Bronchial epithelial cell (primary cell): Measurements from ENCODE around the gene B3GNT5. TPM values are rescaled to one million over a fixed set of nuclear protein-coding genes. Genes with fewer than 3 reads are reported as not detected.
A peak's percentile ranks its signal among the peaks of the same experiment; 100 is the strongest.

Experiments used
- DNase-seq: peaks from one replicate; pipeline ENCODE4 v3.0.0-alpha.2; 2010; ENCODE audit warnings: low read depth
- FAIRE-seq: peaks from 2 replicates; lab custom pipeline; 2011; peaks lifted over from hg19 to GRCh38; lab: Jason Lieb, UNC
- H3K27me3 ChIP-seq: 2 replicates; pipeline ENCODE4 v1.5.1; 2011; ENCODE audit warnings: low read length; ENCODE audit not compliant: control insufficient read depth, insufficient read depth
- H3K36me3 ChIP-seq: 2 replicates; pipeline ENCODE4 v1.5.1; 2011; ENCODE audit warnings: low read length; ENCODE audit not compliant: control insufficient read depth, insufficient read depth
- H3K4me3 ChIP-seq: 2 replicates; pipeline ENCODE4 v1.5.1; 2011; ENCODE audit warnings: mild to moderate bottlenecking, low read depth, low read length, control low read depth
- total RNA-seq: library from RNA; depleted of rRNA; stranded (reverse); fragments of >200 nt; gene quantifications from 2 replicates; pipeline ENCODE4 v1.2.1, GENCODE V29; 2014
- TF ChIP-seq, protein P1 (sequence below): IDR thresholded peaks from 2 replicates; pipeline ENCODE4 v1.5.1; 2011; ENCODE audit warnings: mild to moderate bottlenecking, moderate library complexity, low read length, control low read depth, inconsistent platforms; ENCODE audit not compliant: insufficient read depth, severe bottlenecking

B3GNT5 gene
- total RNA-seq, 1 donor from 2014 or later = 31.6 TPM

- no peak for FAIRE-seq
- Histone ChIP-seq H3K27me3 (no peaks in the 10 kb centered on the region), H3K4me3 (no peak overlapping the region)
Measured at GRCh38 chr3:183230826-183231225, 22.2 kb upstream of the B3GNT5 start.

DNA sequence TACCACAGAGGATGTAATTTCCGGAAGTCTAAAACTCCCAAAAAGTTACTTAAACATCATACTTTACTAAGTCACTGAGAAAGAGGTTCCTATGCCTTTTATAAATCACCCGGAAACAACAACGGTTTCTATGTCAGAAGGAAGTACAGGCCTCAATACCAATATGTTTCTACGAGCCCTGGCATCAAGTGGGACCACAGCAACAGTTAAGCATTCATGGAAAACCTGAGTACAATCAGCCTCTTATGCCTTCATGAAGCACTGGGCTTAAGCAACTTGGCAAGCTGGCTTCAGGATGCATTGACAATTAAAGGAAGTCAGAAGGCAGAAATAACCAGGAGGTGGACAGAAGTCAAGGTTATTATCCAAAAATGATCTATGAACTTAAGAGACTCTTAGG, 19.1 kb upstream of the B3GNT5 start:
- no peaks in the 10 kb centered on the region for H3K27me3 ChIP-seq
- no peak for DNase-seq
- no peak for FAIRE-seq
- H3K4me3 ChIP-seq = no peak overlapping the region
- H3K36me3 ChIP-seq = no peaks in the 10 kb centered on the region
- TF ChIP-seq, protein P1, sequence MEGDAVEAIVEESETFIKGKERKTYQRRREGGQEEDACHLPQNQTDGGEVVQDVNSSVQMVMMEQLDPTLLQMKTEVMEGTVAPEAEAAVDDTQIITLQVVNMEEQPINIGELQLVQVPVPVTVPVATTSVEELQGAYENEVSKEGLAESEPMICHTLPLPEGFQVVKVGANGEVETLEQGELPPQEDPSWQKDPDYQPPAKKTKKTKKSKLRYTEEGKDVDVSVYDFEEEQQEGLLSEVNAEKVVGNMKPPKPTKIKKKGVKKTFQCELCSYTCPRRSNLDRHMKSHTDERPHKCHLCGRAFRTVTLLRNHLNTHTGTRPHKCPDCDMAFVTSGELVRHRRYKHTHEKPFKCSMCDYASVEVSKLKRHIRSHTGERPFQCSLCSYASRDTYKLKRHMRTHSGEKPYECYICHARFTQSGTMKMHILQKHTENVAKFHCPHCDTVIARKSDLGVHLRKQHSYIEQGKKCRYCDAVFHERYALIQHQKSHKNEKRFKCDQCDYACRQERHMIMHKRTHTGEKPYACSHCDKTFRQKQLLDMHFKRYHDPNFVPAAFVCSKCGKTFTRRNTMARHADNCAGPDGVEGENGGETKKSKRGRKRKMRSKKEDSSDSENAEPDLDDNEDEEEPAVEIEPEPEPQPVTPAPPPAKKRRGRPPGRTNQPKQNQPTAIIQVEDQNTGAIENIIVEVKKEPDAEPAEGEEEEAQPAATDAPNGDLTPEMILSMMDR = no peak

More at GRCh38 chr3:183230826-183231225, 22.2 kb upstream of the B3GNT5 start:
- H3K36me3 ChIP-seq = no peaks in the 10 kb centered on the region
- TF ChIP-seq, protein P1 = no peak
- no peak for DNase-seq

GRCh38 chr3:183239046-183239445, 14.0 kb upstream of the B3GNT5 start:
- no peaks in the 10 kb centered on the region for H3K27me3 ChIP-seq
- TF ChIP-seq, protein P1 = no peak
- no peaks in the 10 kb centered on the region for H3K36me3 ChIP-seq
- no peak overlapping the region for H3K4me3 ChIP-seq
- no peak for DNase-seq
- no peak for FAIRE-seq

GRCh38 chr3:183242431-183242830, 10.6 kb upstream of the B3GNT5 start:
- Histone ChIP-seq H3K36me3 (no peaks in the 10 kb centered on the region), H3K4me3 (no peak overlapping the region), H3K27me3 (no peaks in the 10 kb centered on the region)
- DNase-seq (no peak), FAIRE-seq (no peak)
- TF ChIP-seq, protein P1 = no peak

GRCh38 chr3:183244219-183244618, 8.8 kb upstream of the B3GNT5 start:
- TF ChIP-seq, protein P1 = no peak
- FAIRE-seq = no peak
- Histone ChIP-seq H3K36me3 (no peaks in the 10 kb centered on the region), H3K27me3 (no peaks in the 10 kb centered on the region), H3K4me3 (no peak overlapping the region)
- peak; percentile 61 for DNase-seq

DNA sequence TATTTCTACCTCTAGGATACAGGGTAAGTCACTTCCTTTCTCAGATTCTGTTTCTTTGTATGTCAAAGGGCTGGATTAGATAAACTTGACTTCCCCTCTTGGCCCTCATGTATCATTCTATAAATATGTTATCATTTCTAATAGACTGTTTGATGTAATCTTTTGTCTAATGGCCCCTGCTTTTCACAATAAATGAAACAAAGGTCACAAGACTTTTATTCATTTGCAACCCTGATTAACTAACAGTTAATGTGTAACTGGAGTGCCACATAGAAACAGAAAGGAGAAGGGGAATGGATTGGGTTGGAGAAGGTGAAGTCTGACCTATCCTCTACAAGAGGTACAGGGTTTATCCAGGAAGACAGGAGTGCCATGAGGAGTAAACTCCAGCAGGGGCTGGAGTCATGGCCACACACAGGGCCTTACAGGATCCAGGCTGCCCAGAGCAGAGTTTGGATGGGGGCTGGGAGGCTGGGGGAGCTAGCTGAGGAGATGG, 8.0 kb upstream of the B3GNT5 start:
- TF ChIP-seq, protein P1 = no peak
- no peak for DNase-seq
- no peak overlapping the region for H3K4me3 ChIP-seq
- H3K36me3 ChIP-seq = no peaks in the 10 kb centered on the region
- no peaks in the 10 kb centered on the region for H3K27me3 ChIP-seq
- FAIRE-seq = no peak
